T-helper 2 cell (primary cell): ENCODE data around the gene ARL5A.

Source experiments
- DNase-seq, 5 experiments: peaks; one replicate each; pipeline versions ENCODE4 v3.0.0 to v3.0.0-alpha.2; 2012 to 2022

ARL5A gene

DNA sequence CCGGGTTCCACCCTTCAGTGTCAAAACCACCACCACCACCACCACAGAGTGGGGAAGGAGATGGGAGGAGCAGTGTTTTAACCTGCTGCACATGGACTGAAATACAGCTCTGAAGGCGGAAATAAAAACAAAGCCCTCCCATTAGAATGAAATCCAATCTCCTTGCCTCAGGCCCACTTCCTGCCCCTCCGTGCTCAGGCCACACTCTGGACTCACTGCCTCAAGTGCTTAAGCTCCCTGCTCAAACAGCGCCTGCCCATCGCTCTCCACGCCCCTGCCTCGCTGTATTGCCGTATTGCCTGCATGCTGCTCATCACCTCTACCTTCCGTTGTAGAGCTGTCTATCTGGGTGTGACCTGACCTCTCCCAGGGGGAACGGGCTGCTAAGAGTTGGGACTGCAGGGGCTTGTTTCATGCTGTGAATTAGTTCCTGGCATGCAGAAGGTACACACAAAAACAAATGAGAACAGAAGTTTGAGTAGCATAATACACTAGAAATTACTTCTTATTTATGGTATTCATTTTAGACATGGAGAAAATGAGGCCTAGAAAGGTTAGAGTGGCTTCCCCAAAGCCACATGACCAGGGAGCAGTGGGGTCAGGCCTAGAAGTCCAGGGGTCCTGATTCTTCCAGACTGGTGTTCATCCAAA is 62.3 kb downstream of the ARL5A start:
- no peak for DNase-seq

DNA sequence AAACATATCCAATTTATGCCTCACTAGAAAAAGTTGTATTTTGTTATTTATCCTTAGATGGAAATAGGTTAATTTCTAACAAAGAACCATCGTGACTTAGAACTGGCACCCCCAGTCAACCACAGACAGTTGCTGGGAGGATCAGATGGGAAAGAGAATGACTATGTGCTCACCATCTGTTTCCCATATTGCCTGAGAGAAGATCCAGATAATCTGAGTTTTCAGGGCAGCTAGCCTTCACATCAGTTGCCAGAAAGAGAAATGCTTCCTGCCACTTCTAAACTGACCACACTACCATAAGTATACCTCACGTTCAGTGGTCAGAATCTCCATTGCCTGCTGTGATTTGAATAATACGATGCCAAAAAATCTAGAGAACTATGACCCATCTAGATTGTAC is 65.5 kb downstream of the ARL5A start:
- DNase-seq, result no peak

DNA sequence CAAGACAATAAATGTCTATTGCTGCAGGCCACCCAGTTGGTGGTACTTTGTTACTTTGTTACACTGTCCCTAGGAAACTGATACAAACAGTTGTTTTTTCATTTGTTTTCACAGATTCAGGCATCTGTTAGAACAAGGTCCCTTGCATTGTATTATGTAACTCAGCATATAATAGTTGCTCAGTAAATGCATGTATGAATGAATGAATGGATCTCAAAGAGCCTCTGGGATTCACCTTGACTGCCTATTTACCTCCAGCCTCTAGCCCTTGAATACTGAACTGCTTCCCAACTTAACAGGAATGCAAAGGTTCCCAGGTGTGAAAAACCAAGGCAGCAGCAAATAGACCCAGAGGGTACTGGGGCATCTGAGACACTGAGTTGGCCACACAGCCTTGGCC is 66.5 kb downstream of the ARL5A start:
- DNase-seq, result no peak

DNA sequence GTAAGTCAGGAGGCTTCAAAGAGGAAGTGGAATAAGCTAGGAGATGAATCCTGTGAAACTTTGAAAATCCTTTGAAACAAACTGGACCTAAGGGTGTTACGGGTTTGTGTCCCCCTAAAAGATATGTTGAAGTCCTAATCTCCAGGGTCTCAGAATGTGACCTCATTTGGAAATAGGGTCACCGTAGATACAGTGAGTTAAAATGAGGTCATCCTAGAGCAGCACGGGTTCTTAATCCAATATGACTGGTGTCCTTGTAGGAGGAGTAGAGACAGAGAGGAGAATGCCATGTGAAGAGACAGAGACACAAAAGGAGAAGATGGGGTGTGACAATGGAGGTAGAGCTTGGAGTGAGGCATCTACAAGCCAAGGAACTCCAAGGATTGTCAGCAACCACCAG is 67.0 kb downstream of the ARL5A start:
- no peak for DNase-seq

GRCh38 chr2:151760139-151760650 is 68.0 kb downstream of the ARL5A start:
- no peak for DNase-seq

- no peak for DNase-seq
These were observed 69.5 kb downstream of the ARL5A start for GRCh38 chr2:151758744-151759143.

GRCh38 chr2:151757861-151758260 is 70.4 kb downstream of the ARL5A start:
- no peak for DNase-seq

GRCh38 chr2:151756820-151757219 is 71.4 kb downstream of the ARL5A start:
- no peak for DNase-seq

GRCh38 chr2:151754253-151754897 is 73.8 kb downstream of the ARL5A start:
- DNase-seq, result no peak

DNA sequence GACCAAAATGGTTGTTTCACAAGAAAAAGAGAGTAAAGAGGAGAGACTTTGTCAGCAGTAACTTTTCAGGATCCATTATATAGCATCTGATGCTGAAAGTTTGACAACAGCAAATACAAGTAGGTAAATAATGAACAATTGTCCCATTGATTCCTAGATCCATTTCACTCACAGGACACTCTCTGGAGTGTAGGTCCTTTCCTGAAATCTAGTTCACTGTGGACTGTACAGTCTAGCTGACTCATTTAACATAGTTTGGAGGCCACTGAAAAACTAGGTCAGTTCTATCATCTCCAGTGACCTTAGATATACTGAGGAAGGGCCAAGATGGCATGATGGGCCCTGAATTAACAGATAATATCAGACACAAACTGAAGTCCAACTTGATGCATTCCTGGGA is 74.7 kb downstream of the ARL5A start:
- no peak for DNase-seq
